Activated B cell treated with CpG ODN at 0.5 μM for 24 hours (primary cell): Measurements from ENCODE around the gene DNAH6. TPM values are rescaled to one million over a fixed set of nuclear protein-coding genes. Genes with fewer than 3 reads are reported as not detected.
"Not testable (repeated sequence)": the region's sequence is repeated elsewhere in the genome, so short reads cannot be mapped to it uniquely, and the experiment has no call there.

Experiments used
- ATAC-seq: fragments of 200-7000 bp; cut with Tn5 transposase; one replicate; pipeline ENCODE4 v1.10.0; 2021; ENCODE audit warnings: low read depth, mild to moderate bottlenecking, moderate library complexity
- CTCF ChIA-PET: fragments of 350-600 bp; sonication (Branson Sonifier 250); formaldehyde crosslinking; loops from one replicate; lab custom pipeline; 2021; ENCODE audit warnings: antibody characterized with exemption; lab: Charles Lee
- POLR2A ChIA-PET: fragments of 350-600 bp; sonication (Branson Sonifier 250); formaldehyde crosslinking; loops from one replicate; lab custom pipeline; 2021; ENCODE audit warnings: antibody characterized with exemption; lab: Charles Lee
- DNase-seq: peaks from one replicate; pipeline ENCODE4 v3.0.0; 2022
- H3K27ac Mint-ChIP-seq: one replicate; pipeline ENCODE4 v1.8.0; 2020; ENCODE audit warnings: mixed read lengths
- H3K27me3 Mint-ChIP-seq: one replicate; pipeline ENCODE4 v1.8.0; 2021; ENCODE audit warnings: mixed read lengths
- H3K36me3 Mint-ChIP-seq: one replicate; pipeline ENCODE4 v1.8.0; 2021; ENCODE audit warnings: low read depth, mixed read lengths
- H3K4me1 Mint-ChIP-seq: one replicate; pipeline ENCODE4 v1.8.0; 2021; ENCODE audit warnings: mixed read lengths
- H3K4me3 Mint-ChIP-seq: one replicate; pipeline ENCODE4 v1.8.0; 2020; ENCODE audit warnings: mild to moderate bottlenecking, mixed read lengths
- H3K9me3 Mint-ChIP-seq: one replicate; pipeline ENCODE4 v1.8.0; 2020; ENCODE audit warnings: mixed read lengths
- intact Hi-C: fragments of 100-400 bp; cut with micrococcal nuclease; formaldehyde crosslinking; loops from one replicate; pipeline ENCODE4 v1.15.1; 2024
- total RNA-seq: library from RNA; stranded (reverse); gene quantifications from 2 replicates; pipeline ENCODE4 v1.2.3, GENCODE V29; 2022
- TF ChIP-seq, protein P1 (sequence below): fragments of 200-600 bp; IDR thresholded peaks from one replicate; pipeline ENCODE4 v1.8.0; 2022; ENCODE audit warnings: antibody characterized with exemption, mild to moderate bottlenecking

Gene DNAH6, protein sequence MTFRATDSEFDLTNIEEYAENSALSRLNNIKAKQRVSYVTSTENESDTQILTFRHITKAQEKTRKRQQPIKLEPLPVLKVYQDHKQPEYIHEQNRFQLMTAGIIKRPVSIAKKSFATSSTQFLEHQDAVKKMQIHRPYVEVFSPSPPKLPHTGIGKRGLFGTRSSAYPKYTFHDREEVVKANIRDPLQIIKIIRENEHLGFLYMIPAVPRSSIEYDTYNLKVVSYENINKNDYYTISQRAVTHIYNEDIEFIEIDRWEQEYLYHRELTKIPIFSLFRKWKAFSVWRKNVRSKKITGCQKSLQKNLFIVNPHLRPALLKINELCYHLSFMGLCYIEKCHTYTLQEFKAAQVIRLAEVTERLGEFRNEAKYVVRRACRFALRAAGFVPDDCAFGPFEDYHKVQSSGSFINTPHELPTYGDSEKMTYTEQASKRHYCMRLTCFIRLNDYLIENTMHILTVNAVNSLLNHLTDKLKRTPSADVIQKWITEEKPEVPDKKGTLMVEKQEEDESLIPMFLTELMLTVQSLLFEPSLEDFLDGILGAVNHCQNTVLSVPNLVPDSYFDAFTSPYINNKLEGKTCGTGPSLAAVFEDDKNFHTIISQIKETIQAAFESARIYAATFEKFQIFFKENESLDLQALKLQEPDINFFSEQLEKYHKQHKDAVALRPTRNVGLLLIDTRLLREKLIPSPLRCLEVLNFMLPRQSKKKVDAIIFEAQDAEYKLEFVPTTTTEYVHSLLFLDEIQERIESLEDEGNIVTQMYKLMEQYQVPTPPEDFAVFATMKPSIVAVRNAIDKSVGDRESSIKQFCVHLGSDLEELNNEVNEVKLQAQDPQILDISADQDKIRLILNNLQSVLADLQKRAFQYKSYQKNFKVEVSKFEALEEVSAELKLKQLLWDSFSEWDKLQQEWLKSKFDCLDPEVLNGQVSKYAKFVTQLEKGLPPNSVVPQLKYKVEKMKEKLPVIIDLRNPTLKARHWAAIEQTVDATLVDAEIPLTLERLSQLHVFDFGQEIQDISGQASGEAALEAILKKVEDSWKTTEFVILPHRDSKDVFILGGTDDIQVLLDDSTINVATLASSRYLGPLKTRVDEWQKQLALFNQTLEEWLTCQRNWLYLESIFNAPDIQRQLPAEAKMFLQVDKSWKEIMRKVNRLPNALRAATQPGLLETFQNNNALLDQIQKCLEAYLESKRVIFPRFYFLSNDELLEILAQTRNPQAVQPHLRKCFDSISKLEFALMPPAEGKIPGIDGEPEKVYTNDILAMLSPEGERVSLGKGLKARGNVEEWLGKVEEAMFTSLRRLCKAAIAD (N-terminal part only)
- total RNA-seq: 0.34 and 0.82 TPM in 2 replicates

DNA sequence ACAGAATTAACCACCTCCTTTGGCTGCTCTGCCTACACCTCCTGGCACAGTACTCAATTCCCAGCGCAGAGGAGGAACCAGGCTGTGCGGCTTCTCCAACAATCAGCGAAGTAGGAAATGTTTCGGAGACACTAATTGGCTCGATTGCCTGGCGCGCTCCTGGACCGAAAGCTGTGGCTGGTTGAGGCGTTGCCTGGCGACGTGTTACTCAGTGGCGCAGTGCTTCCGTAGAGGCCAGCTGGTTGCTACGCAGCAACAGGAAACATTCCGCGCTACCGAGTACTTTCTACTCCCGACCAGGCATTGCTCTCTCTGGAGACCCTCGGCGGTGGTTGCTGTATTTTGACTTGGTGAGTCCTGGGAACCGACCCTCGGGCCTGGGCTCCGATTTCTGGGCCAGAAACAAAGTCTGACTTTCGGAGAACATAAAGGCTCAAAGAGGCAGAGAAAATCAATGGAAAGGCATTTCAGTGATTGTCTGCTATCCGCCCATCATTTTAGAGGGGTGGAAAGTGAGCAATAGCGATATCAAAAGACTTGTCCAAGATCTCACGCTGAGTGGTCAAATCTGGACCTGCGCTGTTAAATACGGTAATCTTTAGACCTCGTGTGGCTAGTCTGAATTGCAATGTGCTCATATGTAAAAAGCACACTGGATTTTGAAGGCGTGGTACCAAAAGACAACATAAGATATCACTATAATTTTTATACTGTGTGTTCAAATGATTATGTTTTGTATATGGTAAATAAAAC is at the start of gene DNAH6:
DNAH6 (plus strand) TSS at position 265 of the 753 bp plus-strand sequence. CDS start 1,329 bp downstream, outside the sequence.
- H3K27ac Mint-ChIP-seq: peak within 1 kb of the TSS; percentile 46
- H3K27me3 Mint-ChIP-seq: peaks cover 15% of the 10 kb centered on the region
- TF ChIP-seq, protein P1, sequence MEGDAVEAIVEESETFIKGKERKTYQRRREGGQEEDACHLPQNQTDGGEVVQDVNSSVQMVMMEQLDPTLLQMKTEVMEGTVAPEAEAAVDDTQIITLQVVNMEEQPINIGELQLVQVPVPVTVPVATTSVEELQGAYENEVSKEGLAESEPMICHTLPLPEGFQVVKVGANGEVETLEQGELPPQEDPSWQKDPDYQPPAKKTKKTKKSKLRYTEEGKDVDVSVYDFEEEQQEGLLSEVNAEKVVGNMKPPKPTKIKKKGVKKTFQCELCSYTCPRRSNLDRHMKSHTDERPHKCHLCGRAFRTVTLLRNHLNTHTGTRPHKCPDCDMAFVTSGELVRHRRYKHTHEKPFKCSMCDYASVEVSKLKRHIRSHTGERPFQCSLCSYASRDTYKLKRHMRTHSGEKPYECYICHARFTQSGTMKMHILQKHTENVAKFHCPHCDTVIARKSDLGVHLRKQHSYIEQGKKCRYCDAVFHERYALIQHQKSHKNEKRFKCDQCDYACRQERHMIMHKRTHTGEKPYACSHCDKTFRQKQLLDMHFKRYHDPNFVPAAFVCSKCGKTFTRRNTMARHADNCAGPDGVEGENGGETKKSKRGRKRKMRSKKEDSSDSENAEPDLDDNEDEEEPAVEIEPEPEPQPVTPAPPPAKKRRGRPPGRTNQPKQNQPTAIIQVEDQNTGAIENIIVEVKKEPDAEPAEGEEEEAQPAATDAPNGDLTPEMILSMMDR: no peak
- intact Hi-C loops: loop anchor here (2.0 to 5.0 kb wide), 2 partner anchors 58 to 366 kb away; partner anchors contain the start of genes SUCLG1 and TRABD2A
- ATAC-seq (peak; percentile 96), DNase-seq (peak; percentile 55)
- peak within 1 kb of the TSS; percentile 81 for H3K4me3 Mint-ChIP-seq
- ChIA-PET CTCF (interaction anchor here (0.9 to 1.4 kb wide), 2 partner anchors 19 to 366 kb away, joined by 3 to 4 read pairs; no protein-coding TSS in a partner anchor), POLR2A (no interaction called here)
- H3K36me3 Mint-ChIP-seq: no peaks in the 10 kb centered on the region
- H3K4me1 Mint-ChIP-seq: peaks cover 6% of the 10 kb centered on the region
- peaks cover 3% of the 10 kb centered on the region for H3K9me3 Mint-ChIP-seq

DNA sequence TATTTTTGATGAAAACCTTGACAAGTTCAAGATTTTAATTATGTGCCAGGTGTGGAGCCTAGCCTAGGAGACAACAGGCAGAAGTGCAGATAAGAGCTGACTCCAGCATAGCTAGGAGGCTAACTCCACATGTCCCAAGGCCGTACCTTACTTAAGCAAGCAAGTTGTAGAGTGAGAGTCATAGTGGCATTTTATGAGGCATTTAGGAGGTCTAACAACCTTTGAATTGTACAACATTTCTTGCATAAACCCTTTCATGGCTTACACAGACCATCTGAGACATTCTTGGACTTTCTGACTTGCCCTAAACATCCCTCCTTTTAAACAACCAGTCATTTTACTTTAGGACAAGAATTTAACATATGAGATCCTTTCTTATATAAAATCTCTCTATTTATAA is 48.9 kb upstream of the DNAH6 start:
- ChIA-PET POLR2A (no interaction called here), CTCF (no interaction called here)
- TF ChIP-seq, protein P1: no peak
- intact Hi-C loops: no loop called here
- H3K4me3 Mint-ChIP-seq: no peak overlapping the region
- peaks cover 7% of the 10 kb centered on the region for H3K36me3 Mint-ChIP-seq
- H3K4me1 Mint-ChIP-seq: no peaks in the 10 kb centered on the region
- ATAC-seq (no peak), DNase-seq (no peak)
- no peak overlapping the region for H3K27ac Mint-ChIP-seq
- no peaks in the 10 kb centered on the region for H3K27me3 Mint-ChIP-seq
- H3K9me3 Mint-ChIP-seq: peaks cover 7% of the 10 kb centered on the region

DNA sequence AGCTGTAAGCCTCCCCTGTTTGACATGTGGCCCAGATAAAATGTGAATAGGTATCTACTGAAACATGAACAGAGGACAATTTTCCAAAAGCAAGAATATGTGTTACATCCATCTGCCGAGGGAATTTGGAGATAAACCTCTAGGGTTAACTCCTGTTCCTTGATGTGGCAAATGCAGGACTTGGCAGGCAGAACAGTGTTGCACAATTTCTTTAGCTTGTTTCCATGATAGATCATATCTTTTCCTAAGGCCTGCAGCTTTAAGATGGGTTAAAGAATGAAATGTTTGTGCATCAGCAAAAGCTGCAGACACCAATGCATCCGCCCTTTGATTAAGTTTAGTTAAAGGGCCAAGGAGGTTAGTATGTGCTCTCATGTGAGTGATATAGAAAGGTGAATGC is 43.9 kb upstream of the DNAH6 start:
- POLR2A ChIA-PET, H3K27me3 Mint-ChIP-seq, H3K27ac Mint-ChIP-seq, ATAC-seq, DNase-seq, H3K4me3 Mint-ChIP-seq, intact Hi-C loops, H3K4me1 Mint-ChIP-seq: not testable (repeated sequence)
- peaks cover 20% of the 10 kb centered on the region for H3K9me3 Mint-ChIP-seq
- peaks cover 19% of the 10 kb centered on the region for H3K36me3 Mint-ChIP-seq
- CTCF ChIA-PET: interaction anchor here (0.6 kb wide), 1 partner anchor 743 kb away, joined by 3 read pairs; no protein-coding TSS in a partner anchor

DNA sequence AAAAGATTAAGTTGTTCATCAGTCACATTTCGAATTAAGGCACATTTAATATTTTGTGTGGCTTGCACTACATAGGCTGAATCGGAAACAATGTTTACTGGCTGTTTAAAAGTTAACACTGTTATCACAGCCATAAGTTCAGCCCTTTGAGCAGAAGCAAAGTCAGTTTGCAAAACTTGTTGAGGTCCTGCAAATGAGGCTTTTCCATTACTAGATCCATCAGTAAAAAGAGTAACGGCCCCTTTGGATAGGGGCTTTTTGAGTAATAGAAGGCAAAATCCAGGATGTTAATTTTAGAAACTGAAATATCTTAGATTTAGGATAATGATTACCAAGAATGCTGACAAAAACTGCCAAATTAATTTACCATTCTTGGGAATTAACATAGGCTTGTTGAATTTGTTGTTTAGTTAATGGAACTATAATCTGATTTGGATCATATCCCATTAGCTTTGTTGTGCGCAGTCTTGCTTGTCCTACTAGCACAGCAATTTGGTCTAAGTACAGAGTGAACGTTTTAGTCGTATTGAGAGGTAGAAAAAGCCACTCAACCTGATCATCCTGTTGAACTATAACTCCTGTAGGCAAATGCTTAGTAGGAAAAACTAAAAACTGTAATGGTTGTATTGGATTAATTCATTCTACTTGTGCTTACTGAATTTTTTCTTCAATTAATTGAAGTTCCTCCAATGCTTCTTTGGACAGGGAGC is 43.3 kb upstream of the DNAH6 start:
- Mint-ChIP-seq H3K36me3 (peaks cover 23% of the 10 kb centered on the region), H3K4me1 (no peaks in the 10 kb centered on the region), H3K27ac (no peak overlapping the region), H3K4me3 (no peak overlapping the region), H3K9me3 (peaks cover 24% of the 10 kb centered on the region), H3K27me3 (no peaks in the 10 kb centered on the region)
- ATAC-seq (no peak), DNase-seq (no peak)
- ChIA-PET POLR2A (no interaction called here), CTCF (interaction anchor here (0.6 kb wide), 1 partner anchor 743 kb away, joined by 3 read pairs; no protein-coding TSS in a partner anchor)
- TF ChIP-seq, protein P1: no peak
- intact Hi-C loops: no loop called here
